ENCODE results near the gene CEP104.
"Not testable (repeated sequence)": the region's sequence is repeated elsewhere in the genome, so short reads cannot be mapped to it uniquely, and the experiment has no call there.

Gene CEP104

DNA sequence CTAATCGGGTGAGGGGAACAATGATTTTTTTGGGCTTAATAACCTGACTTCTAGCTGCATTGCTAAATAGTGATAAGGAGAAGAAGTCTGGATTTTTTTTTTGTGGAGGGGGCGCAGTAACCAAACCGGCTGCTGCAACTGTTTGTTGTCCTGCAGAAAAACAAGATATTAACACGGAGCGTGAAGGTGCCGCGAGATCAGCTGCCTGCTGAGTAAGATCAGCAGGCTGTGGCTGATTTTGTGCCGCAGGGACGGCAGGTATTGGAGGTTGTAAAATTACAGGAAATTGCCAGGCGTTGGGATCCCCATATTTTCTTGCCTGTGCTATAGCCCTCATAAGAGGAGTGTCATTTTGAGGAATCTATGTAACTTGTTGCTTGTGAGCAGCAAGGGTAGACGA is 52.0 kb downstream of the CEP104 start:
- H3K27ac ChIP-seq (ENCODE audit: insufficient read depth, low read length, poor library complexity, severe bottlenecking) = no peak overlapping the region
- H3K27me3 ChIP-seq (replicated peaks; ENCODE audit: control insufficient read depth, insufficient read depth, low read length, poor library complexity, severe bottlenecking) = no peaks in the 10 kb centered on the region
- no peak overlapping the region for H3K4me3 ChIP-seq (ENCODE audit: insufficient read depth, low read depth, low read length, poor library complexity, severe bottlenecking)
- H3K4me1 ChIP-seq (ENCODE audit: control insufficient read depth, insufficient read depth, low read length, poor library complexity, severe bottlenecking) = no peaks in the 10 kb centered on the region
- no peaks in the 10 kb centered on the region for H3K9me3 ChIP-seq (ENCODE audit: control insufficient read depth, low read length)
- DNase-seq = no peak
- no peaks in the 10 kb centered on the region for H3K36me3 ChIP-seq (ENCODE audit: control insufficient read depth, insufficient read depth, low read length)

- not testable (repeated sequence) for H3K27ac ChIP-seq (ENCODE audit: insufficient read depth, low read length, poor library complexity, severe bottlenecking); H3K36me3 ChIP-seq (ENCODE audit: control insufficient read depth, insufficient read depth, low read length); H3K27me3 ChIP-seq (replicated peaks; ENCODE audit: control insufficient read depth, insufficient read depth, low read length, poor library complexity, severe bottlenecking); DNase-seq; H3K4me1 ChIP-seq (ENCODE audit: control insufficient read depth, insufficient read depth, low read length, poor library complexity, severe bottlenecking); H3K4me3 ChIP-seq (ENCODE audit: insufficient read depth, low read depth, low read length, poor library complexity, severe bottlenecking); H3K9me3 ChIP-seq (ENCODE audit: control insufficient read depth, low read length)
Observed at GRCh38 chr1:3804627-3804944, 52.4 kb downstream of the CEP104 start.

DNA sequence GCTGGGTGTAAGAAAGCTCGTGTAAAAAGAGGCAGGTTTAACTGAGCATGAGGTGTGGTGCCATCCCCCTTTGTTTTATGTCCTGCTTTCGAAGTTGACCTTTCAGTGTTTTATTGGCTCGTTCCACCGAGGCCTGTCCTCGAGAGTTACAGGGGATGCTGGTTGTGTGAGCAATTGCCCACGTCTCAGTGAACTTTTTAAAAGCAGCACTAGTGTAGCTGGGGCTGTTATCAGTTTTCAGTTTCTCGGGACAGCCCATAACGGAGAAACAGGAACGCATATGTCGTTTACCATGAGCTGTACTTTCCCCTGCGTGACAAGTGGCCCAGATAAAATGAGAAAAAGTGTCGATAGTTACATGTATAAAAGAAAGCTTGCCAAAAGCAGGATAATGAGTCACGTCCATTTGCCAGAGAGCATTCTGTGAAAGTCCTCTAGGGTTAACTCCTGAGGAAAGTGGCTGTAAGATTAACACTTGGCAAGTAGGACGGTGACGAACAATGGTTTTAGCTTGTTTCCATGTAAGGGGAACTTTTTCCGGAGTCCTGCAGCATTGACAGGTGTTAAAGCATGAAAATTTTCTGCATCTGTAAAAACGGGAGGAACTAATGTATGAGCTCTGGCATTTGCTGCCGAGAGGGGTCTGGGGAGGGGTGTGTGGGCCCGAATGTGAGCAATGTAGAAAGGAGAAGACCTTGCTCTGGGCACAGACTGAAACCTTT is 52.9 kb downstream of the CEP104 start:
- no peak for DNase-seq
- H3K36me3 ChIP-seq (ENCODE audit: control insufficient read depth, insufficient read depth, low read length) = no peaks in the 10 kb centered on the region
- H3K4me1 ChIP-seq (ENCODE audit: control insufficient read depth, insufficient read depth, low read length, poor library complexity, severe bottlenecking) = no peaks in the 10 kb centered on the region
- H3K27me3 ChIP-seq (replicated peaks; ENCODE audit: control insufficient read depth, insufficient read depth, low read length, poor library complexity, severe bottlenecking) = no peaks in the 10 kb centered on the region
- H3K27ac ChIP-seq (ENCODE audit: insufficient read depth, low read length, poor library complexity, severe bottlenecking) = no peak overlapping the region
- H3K9me3 ChIP-seq (ENCODE audit: control insufficient read depth, low read length) = no peaks in the 10 kb centered on the region
- H3K4me3 ChIP-seq (ENCODE audit: insufficient read depth, low read depth, low read length, poor library complexity, severe bottlenecking) = no peak overlapping the region

GRCh38 chr1:3800795-3801194 is 56.2 kb downstream of the CEP104 start:
- not testable (repeated sequence) for DNase-seq; H3K36me3 ChIP-seq (ENCODE audit: control insufficient read depth, insufficient read depth, low read length); H3K9me3 ChIP-seq (ENCODE audit: control insufficient read depth, low read length); H3K4me3 ChIP-seq (ENCODE audit: insufficient read depth, low read depth, low read length, poor library complexity, severe bottlenecking); H3K27me3 ChIP-seq (replicated peaks; ENCODE audit: control insufficient read depth, insufficient read depth, low read length, poor library complexity, severe bottlenecking); H3K27ac ChIP-seq (ENCODE audit: insufficient read depth, low read length, poor library complexity, severe bottlenecking); H3K4me1 ChIP-seq (ENCODE audit: control insufficient read depth, insufficient read depth, low read length, poor library complexity, severe bottlenecking)

DNA sequence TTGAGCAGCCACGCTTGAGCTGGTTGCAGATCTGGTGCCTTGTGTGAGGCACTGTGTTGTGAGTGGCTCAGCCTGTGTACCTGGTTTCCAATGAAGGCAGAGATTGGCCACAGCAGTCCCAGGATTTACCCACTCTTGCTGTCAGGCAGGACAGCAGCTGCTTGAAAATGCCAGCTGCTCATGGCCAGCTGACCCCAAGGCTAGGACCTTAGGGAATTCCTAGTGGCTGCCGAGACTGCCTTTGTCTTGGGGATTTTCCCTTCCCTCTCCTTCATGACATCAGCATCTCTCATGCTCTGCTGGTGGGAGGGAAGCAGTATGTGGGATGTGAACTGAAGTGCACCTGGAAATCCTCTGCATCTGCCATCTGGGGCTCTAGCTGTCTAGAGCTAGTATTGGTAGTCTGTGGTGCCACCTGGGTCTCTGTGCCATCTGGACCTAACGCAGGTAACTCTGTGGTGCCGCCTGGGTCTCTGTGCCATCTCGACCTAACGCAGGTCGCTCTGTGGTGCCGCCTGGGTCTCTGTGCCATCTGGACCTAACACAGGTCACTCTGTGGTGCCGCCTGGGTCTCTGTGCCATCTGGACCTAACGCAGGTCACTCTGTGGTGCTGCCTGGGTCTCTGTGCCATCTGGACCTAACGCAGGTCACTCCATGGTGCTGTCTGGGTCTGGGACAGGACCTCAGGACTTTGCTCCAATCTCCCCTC is 56.9 kb downstream of the CEP104 start:
- H3K36me3 ChIP-seq (ENCODE audit: control insufficient read depth, insufficient read depth, low read length) = no peaks in the 10 kb centered on the region
- no peaks in the 10 kb centered on the region for H3K9me3 ChIP-seq (ENCODE audit: control insufficient read depth, low read length)
- H3K4me3 ChIP-seq (ENCODE audit: insufficient read depth, low read depth, low read length, poor library complexity, severe bottlenecking) = no peak overlapping the region
- H3K27me3 ChIP-seq (replicated peaks; ENCODE audit: control insufficient read depth, insufficient read depth, low read length, poor library complexity, severe bottlenecking) = no peaks in the 10 kb centered on the region
- H3K27ac ChIP-seq (ENCODE audit: insufficient read depth, low read length, poor library complexity, severe bottlenecking) = no peak overlapping the region
- peaks cover 7% of the 10 kb centered on the region for H3K4me1 ChIP-seq (ENCODE audit: control insufficient read depth, insufficient read depth, low read length, poor library complexity, severe bottlenecking)
- DNase-seq = no peak

DNA sequence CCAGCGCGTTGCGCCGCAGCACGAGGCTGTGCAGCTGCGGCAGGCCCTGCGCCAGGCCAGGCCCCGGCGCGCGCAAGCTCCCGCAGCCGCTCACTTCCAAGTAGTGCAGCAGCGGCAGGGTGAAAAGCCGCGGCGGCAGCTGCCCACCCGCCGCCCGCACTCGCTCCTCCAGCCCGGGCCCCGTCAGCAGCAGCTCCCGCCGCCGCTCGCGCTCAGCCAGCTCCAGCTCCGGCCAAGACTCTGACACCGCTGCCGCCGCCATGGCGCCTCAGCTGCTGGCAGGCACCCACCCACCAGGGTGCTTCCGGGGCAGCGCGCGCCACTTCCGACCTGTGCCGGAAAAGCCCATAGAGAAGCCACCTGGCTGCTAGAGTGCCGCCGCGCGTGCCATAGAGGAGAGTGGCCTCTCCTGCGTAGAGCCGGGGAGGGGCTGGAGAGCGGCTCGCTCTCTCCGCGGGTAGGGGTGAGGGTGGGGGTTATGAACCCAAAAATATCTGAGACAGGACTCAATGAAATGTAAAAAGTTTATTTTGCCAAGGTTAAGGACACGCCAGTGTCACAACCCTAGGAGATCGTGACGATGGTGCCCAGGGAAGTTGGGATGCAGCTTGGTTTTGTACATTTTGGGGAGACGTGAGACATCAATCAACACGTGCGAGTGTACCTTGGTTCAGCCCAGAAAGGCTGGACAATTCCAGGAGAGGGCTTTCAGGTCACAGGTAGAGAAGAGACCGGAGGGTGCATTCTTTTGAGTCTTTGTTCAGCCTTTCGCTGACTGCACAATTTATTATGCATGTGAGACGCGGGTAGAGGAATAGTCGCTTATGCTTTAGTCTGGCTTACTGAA is 60.6 kb downstream of the CEP104 start, which contains the start of gene LRRC47:
Gene LRRC47, minus strand, starts transcription at position 284 of the 847 bp plus-strand sequence. Its CDS starts 22 bp downstream, at position 262.
- Histone ChIP-seq H3K27me3 (replicated peaks; ENCODE audit: control insufficient read depth, insufficient read depth, low read length, poor library complexity, severe bottlenecking) (no peaks in the 10 kb centered on the region), H3K27ac (ENCODE audit: insufficient read depth, low read length, poor library complexity, severe bottlenecking) (peak within 1 kb of the TSS; percentile 16), H3K4me3 (ENCODE audit: insufficient read depth, low read depth, low read length, poor library complexity, severe bottlenecking) (peak within 1 kb of the TSS; percentile 74)

DNA sequence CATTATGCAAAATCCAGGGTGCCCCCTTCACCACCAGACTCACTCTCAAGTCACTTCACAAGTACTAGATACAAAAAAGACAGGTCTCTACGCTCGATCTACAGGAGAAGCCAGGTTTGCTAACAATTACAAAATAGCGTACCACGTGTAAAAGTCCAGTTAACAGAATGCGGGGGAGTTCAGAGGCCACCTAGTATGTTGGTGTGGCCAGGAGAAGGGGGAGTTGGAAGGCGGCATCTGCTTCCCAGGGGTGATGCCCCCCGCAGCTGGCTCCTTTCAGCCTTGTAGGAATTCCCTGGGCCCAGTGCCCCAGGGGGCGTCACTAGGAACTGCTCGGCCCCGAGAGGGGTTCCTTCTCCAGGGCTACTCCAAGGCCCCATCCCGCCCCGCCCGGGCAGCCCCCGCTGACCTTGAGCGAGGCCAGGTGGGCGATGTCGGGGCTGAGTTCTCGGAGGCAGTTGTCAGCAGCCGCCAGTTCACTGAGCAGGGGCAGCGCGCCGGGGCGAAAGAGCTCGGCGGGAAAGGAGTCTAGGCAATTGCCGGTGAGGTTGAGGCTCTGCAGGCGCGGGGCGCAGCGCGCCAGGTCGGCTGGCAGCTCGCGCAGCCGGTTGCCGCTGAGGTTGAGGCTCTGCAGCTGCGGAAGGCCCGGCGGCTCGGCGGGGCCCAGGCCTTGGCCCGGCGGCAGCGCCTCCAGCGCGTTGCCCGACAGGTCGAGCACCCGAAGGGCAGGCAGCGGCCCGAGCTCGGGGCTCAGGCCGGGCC is 61.4 kb downstream of the CEP104 start:
- Histone ChIP-seq H3K27me3 (replicated peaks; ENCODE audit: control insufficient read depth, insufficient read depth, low read length, poor library complexity, severe bottlenecking) (no peaks in the 10 kb centered on the region), H3K4me1 (ENCODE audit: control insufficient read depth, insufficient read depth, low read length, poor library complexity, severe bottlenecking) (peaks cover 13% of the 10 kb centered on the region), H3K27ac (ENCODE audit: insufficient read depth, low read length, poor library complexity, severe bottlenecking) (peak overlapping the region; percentile 16), H3K4me3 (ENCODE audit: insufficient read depth, low read depth, low read length, poor library complexity, severe bottlenecking) (peak overlapping the region; percentile 74), H3K9me3 (ENCODE audit: control insufficient read depth, low read length) (no peaks in the 10 kb centered on the region), H3K36me3 (ENCODE audit: control insufficient read depth, insufficient read depth, low read length) (no peaks in the 10 kb centered on the region)
- DNase-seq = no peak

More for the DNA sequence above, 60.6 kb downstream of the CEP104 start, which contains the start of gene LRRC47:
- H3K4me1 ChIP-seq (ENCODE audit: control insufficient read depth, insufficient read depth, low read length, poor library complexity, severe bottlenecking) = peaks cover 13% of the 10 kb centered on the region
- DNase-seq = peak; percentile 83 to 92 (median 88)
- no peaks in the 10 kb centered on the region for H3K9me3 ChIP-seq (ENCODE audit: control insufficient read depth, low read length)
- no peaks in the 10 kb centered on the region for H3K36me3 ChIP-seq (ENCODE audit: control insufficient read depth, insufficient read depth, low read length)

- Histone ChIP-seq H3K4me1 (ENCODE audit: control insufficient read depth, insufficient read depth, low read length, poor library complexity, severe bottlenecking) (peaks cover 25% of the 10 kb centered on the region), H3K36me3 (ENCODE audit: control insufficient read depth, insufficient read depth, low read length) (peaks cover 25% of the 10 kb centered on the region)
- no peak for DNase-seq
Observed at GRCh38 chr1:3790952-3791351, 66.1 kb downstream of the CEP104 start.

DNA sequence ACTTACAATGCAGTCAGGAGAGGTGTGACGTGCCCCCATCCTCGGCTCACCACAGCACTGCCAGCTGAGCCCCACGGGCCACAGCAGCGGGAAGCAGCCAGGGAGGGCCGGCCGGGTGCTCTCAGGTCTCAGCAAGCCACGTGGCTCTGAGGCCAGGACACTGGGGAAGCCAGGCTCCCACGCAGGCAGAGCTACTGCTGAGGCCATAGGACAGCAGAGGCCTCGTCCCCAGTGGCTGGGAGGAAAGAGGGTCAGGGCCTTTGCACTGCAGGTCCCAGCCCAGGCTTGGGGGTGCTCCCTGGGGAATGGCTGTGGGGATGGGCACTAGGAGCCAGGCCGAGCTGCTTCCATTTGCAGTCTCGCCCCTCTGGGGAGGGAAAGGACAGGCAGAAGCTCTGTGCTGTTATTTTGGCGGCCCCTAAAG is 66.5 kb downstream of the CEP104 start:
- H3K27me3 ChIP-seq (replicated peaks; ENCODE audit: control insufficient read depth, insufficient read depth, low read length, poor library complexity, severe bottlenecking) = no peaks in the 10 kb centered on the region
- H3K4me3 ChIP-seq (ENCODE audit: insufficient read depth, low read depth, low read length, poor library complexity, severe bottlenecking) = no peak overlapping the region
- DNase-seq = no peak
- H3K27ac ChIP-seq (ENCODE audit: insufficient read depth, low read length, poor library complexity, severe bottlenecking) = no peak overlapping the region
- H3K36me3 ChIP-seq (ENCODE audit: control insufficient read depth, insufficient read depth, low read length) = peaks cover 30% of the 10 kb centered on the region
- no peaks in the 10 kb centered on the region for H3K9me3 ChIP-seq (ENCODE audit: control insufficient read depth, low read length)
- H3K4me1 ChIP-seq (ENCODE audit: control insufficient read depth, insufficient read depth, low read length, poor library complexity, severe bottlenecking) = peaks cover 22% of the 10 kb centered on the region

More at GRCh38 chr1:3790952-3791351, 66.1 kb downstream of the CEP104 start:
- no peaks in the 10 kb centered on the region for H3K9me3 ChIP-seq (ENCODE audit: control insufficient read depth, low read length)
- no peak overlapping the region for H3K4me3 ChIP-seq (ENCODE audit: insufficient read depth, low read depth, low read length, poor library complexity, severe bottlenecking)
- no peak overlapping the region for H3K27ac ChIP-seq (ENCODE audit: insufficient read depth, low read length, poor library complexity, severe bottlenecking)
- no peaks in the 10 kb centered on the region for H3K27me3 ChIP-seq (replicated peaks; ENCODE audit: control insufficient read depth, insufficient read depth, low read length, poor library complexity, severe bottlenecking)
